ENCODE measurements around the gene FLNB.

Gene FLNB

DNA sequence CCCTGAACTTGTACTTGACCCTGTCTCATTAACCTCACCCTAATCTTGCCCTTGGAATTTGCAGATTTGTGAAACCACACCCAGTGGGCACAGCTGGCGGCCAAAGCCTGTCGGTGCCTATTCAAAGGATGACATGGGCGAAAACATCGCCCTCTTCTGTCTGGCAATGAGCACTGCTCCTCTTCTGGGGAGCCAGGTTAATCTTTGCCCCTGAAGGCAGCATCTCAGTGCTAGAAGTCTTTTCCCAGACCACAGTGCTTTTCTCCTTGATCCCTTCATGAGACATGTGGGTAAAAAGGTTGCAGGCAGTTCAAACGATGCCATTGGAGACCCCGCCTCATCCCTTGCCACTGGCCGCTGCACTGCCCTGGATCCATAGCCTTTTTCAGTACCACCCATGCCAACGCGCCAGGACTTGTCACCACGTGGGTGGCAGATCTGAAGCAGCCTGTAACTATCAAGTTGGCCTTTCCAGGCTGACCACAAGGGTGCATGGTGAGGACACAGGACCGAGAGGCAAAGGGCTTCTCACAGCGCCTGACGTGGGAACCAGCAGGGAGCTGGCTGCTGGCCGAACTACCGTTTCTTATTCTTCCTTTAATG, 209.1 kb downstream of the FLNB start:
- ChIA-PET POLR2A (no interaction called here), CTCF (interaction anchor here (0.6 to 3.3 kb wide), 22 partner anchors 8 to 293 kb away, joined by 3 to 25 read pairs (median 5); no protein-coding TSS in a partner anchor)
- no peaks in the 10 kb centered on the region for H3K4me1 ChIP-seq (ENCODE audit: control insufficient read depth, insufficient read depth, low read length)
- H3K27ac ChIP-seq (ENCODE audit: extremely low read depth, low read depth, low read length) = no peak overlapping the region
- TF ChIP-seq KLF9 (tag by site-specific recombination; IDR thresholded peaks at IDR 0.05; ENCODE audit: low read depth) = peak; percentile 25; the same call in 1 of the 2 replicates
- 0 out of 2 replicates have a peak, but pooled peaks have one; percentile 44 for TF ChIP-seq ZNF501 (tag by site-specific recombination; IDR thresholded peaks at IDR 0.05)
- no peak for TF ChIP-seq TCF7L2 (IDR thresholded peaks at IDR 0.05; ENCODE audit: borderline replicate concordance, low read depth, low read length)
- peak; percentile 64; the same call in 1 of the 2 replicates for TF ChIP-seq KLF1 (tag by site-specific recombination; IDR thresholded peaks at IDR 0.05)
- no peak for TF ChIP-seq ZNF423 (tag by site-specific recombination; IDR thresholded peaks at IDR 0.05)
- no peak for TF ChIP-seq ZBTB1 (tag by site-specific recombination; IDR thresholded peaks at IDR 0.05)
- no peak for TF ChIP-seq MYNN (tag by site-specific recombination; IDR thresholded peaks at IDR 0.05; ENCODE audit: borderline replicate concordance)
- TF ChIP-seq ZNF202 (tag by site-specific recombination; IDR thresholded peaks at IDR 0.05; ENCODE audit: borderline replicate concordance) = no peak
- TF ChIP-seq ZNF37A (tag by site-specific recombination; IDR thresholded peaks at IDR 0.05) = no peak
- 0 out of 2 replicates have a peak, but pooled peaks have one; percentile 19 for TF ChIP-seq ZFHX2 (tag by site-specific recombination; conservative IDR thresholded peaks at IDR 0.05)
- TF ChIP-seq, protein P1, sequence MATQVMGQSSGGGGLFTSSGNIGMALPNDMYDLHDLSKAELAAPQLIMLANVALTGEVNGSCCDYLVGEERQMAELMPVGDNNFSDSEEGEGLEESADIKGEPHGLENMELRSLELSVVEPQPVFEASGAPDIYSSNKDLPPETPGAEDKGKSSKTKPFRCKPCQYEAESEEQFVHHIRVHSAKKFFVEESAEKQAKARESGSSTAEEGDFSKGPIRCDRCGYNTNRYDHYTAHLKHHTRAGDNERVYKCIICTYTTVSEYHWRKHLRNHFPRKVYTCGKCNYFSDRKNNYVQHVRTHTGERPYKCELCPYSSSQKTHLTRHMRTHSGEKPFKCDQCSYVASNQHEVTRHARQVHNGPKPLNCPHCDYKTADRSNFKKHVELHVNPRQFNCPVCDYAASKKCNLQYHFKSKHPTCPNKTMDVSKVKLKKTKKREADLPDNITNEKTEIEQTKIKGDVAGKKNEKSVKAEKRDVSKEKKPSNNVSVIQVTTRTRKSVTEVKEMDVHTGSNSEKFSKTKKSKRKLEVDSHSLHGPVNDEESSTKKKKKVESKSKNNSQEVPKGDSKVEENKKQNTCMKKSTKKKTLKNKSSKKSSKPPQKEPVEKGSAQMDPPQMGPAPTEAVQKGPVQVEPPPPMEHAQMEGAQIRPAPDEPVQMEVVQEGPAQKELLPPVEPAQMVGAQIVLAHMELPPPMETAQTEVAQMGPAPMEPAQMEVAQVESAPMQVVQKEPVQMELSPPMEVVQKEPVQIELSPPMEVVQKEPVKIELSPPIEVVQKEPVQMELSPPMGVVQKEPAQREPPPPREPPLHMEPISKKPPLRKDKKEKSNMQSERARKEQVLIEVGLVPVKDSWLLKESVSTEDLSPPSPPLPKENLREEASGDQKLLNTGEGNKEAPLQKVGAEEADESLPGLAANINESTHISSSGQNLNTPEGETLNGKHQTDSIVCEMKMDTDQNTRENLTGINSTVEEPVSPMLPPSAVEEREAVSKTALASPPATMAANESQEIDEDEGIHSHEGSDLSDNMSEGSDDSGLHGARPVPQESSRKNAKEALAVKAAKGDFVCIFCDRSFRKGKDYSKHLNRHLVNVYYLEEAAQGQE (tag by site-specific recombination; IDR thresholded peaks at IDR 0.05) = no peak
- TF ChIP-seq ZBTB17 (tag by site-specific recombination; IDR thresholded peaks at IDR 0.05) = peak; percentile 48
- no peak for TF ChIP-seq ZNF391 (tag by site-specific recombination; IDR thresholded peaks at IDR 0.05; ENCODE audit: borderline replicate concordance, low read depth)
- TF ChIP-seq ZBTB48 (tag by site-specific recombination; IDR thresholded peaks at IDR 0.05) = 0 out of 2 replicates have a peak, but pooled peaks have one; percentile 18
- TF ChIP-seq ZNF701 (tag by site-specific recombination; IDR thresholded peaks at IDR 0.05) = no peak
- peak; percentile 45 for TF ChIP-seq ZNF654 (tag by site-specific recombination; IDR thresholded peaks at IDR 0.05; ENCODE audit: low read depth)
- TF ChIP-seq ZBTB8A (tag by site-specific recombination; IDR thresholded peaks at IDR 0.05) = peak; percentile 61
- no peak for TF ChIP-seq ZNF324 (tag by site-specific recombination; IDR thresholded peaks at IDR 0.05)
- no peak for TF ChIP-seq ZFP69B (tag by site-specific recombination; IDR thresholded peaks at IDR 0.05)
- TF ChIP-seq, protein P2, sequence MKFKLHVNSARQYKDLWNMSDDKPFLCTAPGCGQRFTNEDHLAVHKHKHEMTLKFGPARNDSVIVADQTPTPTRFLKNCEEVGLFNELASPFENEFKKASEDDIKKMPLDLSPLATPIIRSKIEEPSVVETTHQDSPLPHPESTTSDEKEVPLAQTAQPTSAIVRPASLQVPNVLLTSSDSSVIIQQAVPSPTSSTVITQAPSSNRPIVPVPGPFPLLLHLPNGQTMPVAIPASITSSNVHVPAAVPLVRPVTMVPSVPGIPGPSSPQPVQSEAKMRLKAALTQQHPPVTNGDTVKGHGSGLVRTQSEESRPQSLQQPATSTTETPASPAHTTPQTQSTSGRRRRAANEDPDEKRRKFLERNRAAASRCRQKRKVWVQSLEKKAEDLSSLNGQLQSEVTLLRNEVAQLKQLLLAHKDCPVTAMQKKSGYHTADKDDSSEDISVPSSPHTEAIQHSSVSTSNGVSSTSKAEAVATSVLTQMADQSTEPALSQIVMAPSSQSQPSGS (tag by site-specific recombination; IDR thresholded peaks at IDR 0.05; ENCODE audit: low read depth) = no peak
- H3K36me3 ChIP-seq (ENCODE audit: control insufficient read depth in 2 of 2, insufficient read depth in 1 of 2, low read length in 2 of 2) = no peaks in the 10 kb centered on the region
- H3K9me3 ChIP-seq (ENCODE audit: control insufficient read depth, insufficient read depth, low read depth, low read length) = no peaks in the 10 kb centered on the region
- no peak overlapping the region for H3K4me3 ChIP-seq (ENCODE audit: low read depth, low read length)

DNA sequence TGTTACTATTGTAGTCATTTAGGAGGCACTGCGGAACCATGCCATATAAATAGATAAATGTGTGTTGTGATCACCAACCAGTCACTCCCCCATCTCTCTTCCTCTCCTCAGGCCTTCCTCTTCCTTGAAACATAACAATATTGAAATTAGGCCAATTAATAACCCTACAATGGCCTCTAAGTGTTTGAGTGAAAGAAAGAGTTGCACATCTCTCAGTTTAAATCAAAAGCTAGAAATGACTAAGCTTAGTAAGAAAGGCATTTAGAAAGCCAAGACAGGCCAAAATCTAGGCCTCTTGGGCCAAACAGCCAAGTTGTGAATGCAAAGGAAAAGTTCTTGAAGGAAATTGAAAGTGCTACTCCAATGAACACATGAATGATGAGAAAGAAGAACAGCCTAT, 210.7 kb downstream of the FLNB start:
- no peak overlapping the region for H3K27ac ChIP-seq (ENCODE audit: extremely low read depth, low read depth, low read length)
- no peaks in the 10 kb centered on the region for H3K4me1 ChIP-seq (ENCODE audit: control insufficient read depth, insufficient read depth, low read length)
- CTCF ChIA-PET = interaction anchor here (0.6 to 3.3 kb wide), 6 partner anchors 31 to 254 kb away, joined by 3 to 25 read pairs (median 3); partner anchors contain the start of genes HTD2 and RPP14
- POLR2A ChIA-PET = no interaction called here
- TF ChIP-seq ZNF501 (tag by site-specific recombination; IDR thresholded peaks at IDR 0.05) (no peak), ZNF394 (tag by site-specific recombination; IDR thresholded peaks at IDR 0.05; ENCODE audit: borderline replicate concordance) (no peak), ZFHX2 (tag by site-specific recombination; conservative IDR thresholded peaks at IDR 0.05) (no peak), KLF1 (tag by site-specific recombination; IDR thresholded peaks at IDR 0.05) (no peak), OVOL3 (tag by site-specific recombination; IDR thresholded peaks at IDR 0.05) (no peak), ZNF596 (tag by site-specific recombination; IDR thresholded peaks at IDR 0.05) (no peak), ZNF221 (tag by site-specific recombination; IDR thresholded peaks at IDR 0.05; ENCODE audit: borderline replicate concordance) (no peak), ZNF629 (tag by site-specific recombination; IDR thresholded peaks at IDR 0.05) (no peak), ZNF23 (tag by site-specific recombination; IDR thresholded peaks at IDR 0.05; ENCODE audit: borderline replicate concordance) (no peak), SP3 (tag by site-specific recombination; IDR thresholded peaks at IDR 0.05) (no peak)
- TF ChIP-seq, protein P3, sequence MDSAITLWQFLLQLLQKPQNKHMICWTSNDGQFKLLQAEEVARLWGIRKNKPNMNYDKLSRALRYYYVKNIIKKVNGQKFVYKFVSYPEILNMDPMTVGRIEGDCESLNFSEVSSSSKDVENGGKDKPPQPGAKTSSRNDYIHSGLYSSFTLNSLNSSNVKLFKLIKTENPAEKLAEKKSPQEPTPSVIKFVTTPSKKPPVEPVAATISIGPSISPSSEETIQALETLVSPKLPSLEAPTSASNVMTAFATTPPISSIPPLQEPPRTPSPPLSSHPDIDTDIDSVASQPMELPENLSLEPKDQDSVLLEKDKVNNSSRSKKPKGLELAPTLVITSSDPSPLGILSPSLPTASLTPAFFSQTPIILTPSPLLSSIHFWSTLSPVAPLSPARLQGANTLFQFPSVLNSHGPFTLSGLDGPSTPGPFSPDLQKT (IDR thresholded peaks at IDR 0.05; ENCODE audit: borderline replicate concordance, low read depth, low read length) = no peak
- no peak overlapping the region for H3K4me3 ChIP-seq (ENCODE audit: low read depth, low read length)
- no peaks in the 10 kb centered on the region for H3K9me3 ChIP-seq (ENCODE audit: control insufficient read depth, insufficient read depth, low read depth, low read length)
- H3K36me3 ChIP-seq (ENCODE audit: control insufficient read depth in 2 of 2, insufficient read depth in 1 of 2, low read length in 2 of 2) = no peaks in the 10 kb centered on the region

Data from HEK293 (cell line).